HepG2 (cell line): ENCODE results near the gene NOXO1. TPM values are rescaled to one million over a fixed set of nuclear protein-coding genes. Genes with fewer than 3 reads are reported as not detected.

Experiments used
- CBX5 ChIP-seq: sonication (generic); formaldehyde crosslinking; IDR thresholded peaks from 2 replicates; pipeline ENCODE4 v1.4.0; 2020; ENCODE audit warnings: missing genetic modification reagents, borderline replicate concordance
- DRAP1 ChIP-seq: IDR thresholded peaks from 2 replicates; pipeline ENCODE4 v1.6.1; 2016; ENCODE audit warnings: missing genetic modification reagents, missing compliant biosample characterization
- EZH2 ChIP-seq: conservative IDR thresholded peaks from 2 replicates; pipeline ENCODE4 v1.6.1; 2012; ENCODE audit warnings: mild to moderate bottlenecking, low read depth, low read length, moderate library complexity
- GLMP ChIP-seq: sonication (generic); formaldehyde crosslinking; IDR thresholded peaks from 2 replicates; pipeline ENCODE4 v1.9.0; 2021; ENCODE audit warnings: missing genetic modification reagents, mild to moderate bottlenecking, borderline replicate concordance
- HMGXB3 ChIP-seq: sonication (generic); formaldehyde crosslinking; IDR thresholded peaks from 2 replicates; pipeline ENCODE4 v1.4.0; 2020; ENCODE audit warnings: missing genetic modification reagents, borderline replicate concordance
- KDM2A ChIP-seq: sonication (generic); formaldehyde crosslinking; IDR thresholded peaks from 2 replicates; pipeline ENCODE4 v1.4.0; 2020; ENCODE audit warnings: low read depth, missing genetic modification reagents, borderline replicate concordance
- LCORL ChIP-seq, 2 experiments: fragments of 450-650 bp in 1 of 2; sonication (generic) in 1 of 2; formaldehyde crosslinking in 1 of 2; IDR thresholded peaks; 2 replicates each; pipeline versions ENCODE4 v1.5.0 to v1.6.1; 2017 to 2020; ENCODE audit warnings: antibody characterized with exemption in 1 of 2, missing genetic modification reagents in 1 of 2
- NKX3-1 ChIP-seq: sonication (generic); formaldehyde crosslinking; IDR thresholded peaks from 2 replicates; pipeline ENCODE4 v1.5.0; 2020; ENCODE audit warnings: missing genetic modification reagents
- RBM22 ChIP-seq: fragments of 200-400 bp; formaldehyde crosslinking; optimal IDR thresholded peaks from 2 replicates; pipeline ENCODE3; 2017; ENCODE audit warnings: mild to moderate bottlenecking, low read length, moderate library complexity
- RBM39 ChIP-seq: fragments of 200-400 bp; formaldehyde crosslinking; IDR thresholded peaks from one replicate; pipeline ENCODE4 v1.6.1; 2018; ENCODE audit warnings: antibody characterized with exemption, mild to moderate bottlenecking, low read depth, low read length; ENCODE audit not compliant: poor library complexity, severe bottlenecking
- RFXANK ChIP-seq: IDR thresholded peaks from 2 replicates; pipeline ENCODE4 v1.6.1; 2016
- SATB2 ChIP-seq: sonication (generic); formaldehyde crosslinking; IDR thresholded peaks from 2 replicates; pipeline ENCODE4 v1.5.0; 2020; ENCODE audit warnings: missing genetic modification reagents
- SPEN ChIP-seq: sonication (generic); formaldehyde crosslinking; IDR thresholded peaks from 2 replicates; pipeline ENCODE4 v1.5.1; 2020; ENCODE audit warnings: low read depth, mild to moderate bottlenecking, missing genetic modification reagents
- TBX2 ChIP-seq: sonication (generic); formaldehyde crosslinking; IDR thresholded peaks from 2 replicates; pipeline ENCODE4 v1.5.0; 2020; ENCODE audit warnings: missing genetic modification reagents, mild to moderate bottlenecking, borderline replicate concordance
- ZNF383 ChIP-seq: sonication (generic); formaldehyde crosslinking; IDR thresholded peaks from 2 replicates; pipeline ENCODE4 v1.4.0; 2020; ENCODE audit warnings: missing genetic modification reagents, mild to moderate bottlenecking, borderline replicate concordance
- ZNF550 ChIP-seq: sonication (generic); formaldehyde crosslinking; IDR thresholded peaks from 2 replicates; pipeline ENCODE4 v1.4.0; 2020; ENCODE audit warnings: mild to moderate bottlenecking, missing genetic modification reagents, borderline replicate concordance
- ZNF589 ChIP-seq: sonication (generic); formaldehyde crosslinking; conservative IDR thresholded peaks from 2 replicates; pipeline ENCODE4 v1.8.0; 2022; ENCODE audit warnings: mild to moderate bottlenecking, moderate library complexity, missing genetic modification reagents
- ZNF720 ChIP-seq: sonication (generic); formaldehyde crosslinking; IDR thresholded peaks from 2 replicates; pipeline ENCODE4 v1.4.0; 2020; ENCODE audit warnings: missing genetic modification reagents
- ZNF749 ChIP-seq: sonication (generic); formaldehyde crosslinking; IDR thresholded peaks from 2 replicates; pipeline ENCODE4 v1.8.0; 2022; ENCODE audit warnings: mild to moderate bottlenecking, missing genetic modification reagents, moderate library complexity, borderline replicate concordance
- ZNF766 ChIP-seq: sonication (generic); formaldehyde crosslinking; IDR thresholded peaks from 2 replicates; pipeline ENCODE4 v1.5.0; 2020; ENCODE audit warnings: missing genetic modification reagents, borderline replicate concordance
- ZNF776 ChIP-seq: sonication (generic); formaldehyde crosslinking; IDR thresholded peaks from 2 replicates; pipeline ENCODE4 v1.4.0; 2020; ENCODE audit warnings: mild to moderate bottlenecking, missing genetic modification reagents
- ZNF792 ChIP-seq: IDR thresholded peaks from 2 replicates; pipeline ENCODE4 v1.6.1; 2016
- polyA plus RNA-seq, 8 experiments: library from polyadenylated mRNA; depleted of rRNA in 3 of 8; stranded (reverse) in 7 of 8; unstranded in 1 of 8; fragments of >200 nt; fragmentation: Illumina TruSeq in 4 of 8; extraction: Trizol in 4 of 8; gene quantifications; 2 replicates each; pipeline versions ENCODE4 v1.2.1 to v1.2.3, GENCODE V29; 2011 to 2016; ENCODE audit warnings: low read depth in 4 of 8, missing spikeins in 1 of 8, mixed read lengths in 1 of 8; ENCODE audit not compliant: insufficient read depth in 1 of 8
- total RNA-seq, 5 experiments: library from RNA; depleted of rRNA; stranded (reverse); fragments of >200 nt; fragmentation: Illumina TruSeq; extraction: Trizol; gene quantifications; 2 replicates each; pipeline ENCODE4 v1.2.3, GENCODE V29; 2016; ENCODE audit warnings: low read depth in 1 of 5

The NOXO1 gene
- total and polyA plus RNA-seq, 2 of the 13 experiments (the other 11 are each of a cell fraction or from before 2014, with no cell fraction given): 0.69 to 1.4 TPM

GRCh38 chr16:1971796-1972489 is 9.3 kb downstream of the NOXO1 start, which contains the start of gene TBL3 (continued):
- TF ChIP-seq HMGXB3 (CRISPR knock-in tag) (peak; percentile 99), CBX5 (CRISPR knock-in tag) (peak; percentile 97; the same call in 1 of the 2 replicates), ZNF550 (CRISPR knock-in tag) (no peak), TBX2 (CRISPR knock-in tag) (peak; percentile 86), NKX3-1 (CRISPR knock-in tag) (no peak), RBM39 (peak; percentile 79), ZNF766 (CRISPR knock-in tag) (peak; percentile 6; the same call in 1 of the 2 replicates), LCORL (IDR thresholded peaks at IDR 0.05) (no peak), LCORL (CRISPR knock-in tag; IDR thresholded peaks at IDR 0.05) (peak; percentile 85), SATB2 (CRISPR knock-in tag) (peak; percentile 80), ZNF720 (no peak), EZH2 (no peak), SPEN (CRISPR knock-in tag) (peak; percentile 99), ZNF383 (CRISPR knock-in tag) (peak; percentile 91; the same call in 1 of the 2 replicates), ZNF589 (CRISPR knock-in tag) (peak; percentile 81), KDM2A (CRISPR knock-in tag) (peak; percentile 99), RBM22 (no peak), RFXANK (CRISPR knock-in tag) (peak; percentile 56; the same call in 1 of the 2 replicates), ZNF792 (CRISPR knock-in tag) (peak; percentile 90), DRAP1 (CRISPR knock-in tag) (peak; percentile 75), GLMP (CRISPR knock-in tag) (0 out of 2 replicates have a peak, but pooled peaks have one; percentile 42), ZNF749 (CRISPR knock-in tag) (peak; percentile 60; the same call in 1 of the 2 replicates), ZNF776 (CRISPR knock-in tag) (no peak; the same call in none of the 2 replicates)
